HG02840 (cell line): ENCODE measurements around the gene TRMT10C.

Source experiments
- ATAC-seq: cut with Tn5 transposase; IDR thresholded peaks from one replicate; pipeline ENCODE4 v1.9.1; 2021; ENCODE audit warnings: mild to moderate bottlenecking, moderate library complexity, moderate number of reproducible peaks; ENCODE audit not compliant: unreplicated experiment, low FRiP score

Gene TRMT10C

GRCh38 chr3:101615525-101615924 lies 53.9 kb downstream of the TRMT10C start:
- no peak for ATAC-seq
